KMS-11 (cell line): Measurements from ENCODE around the gene TMCO5A.
"Not testable (repeated sequence)": the region's sequence is repeated elsewhere in the genome, so short reads cannot be mapped to it uniquely, and the experiment has no call there.

Experiments used
- H2AFZ ChIP-seq: fragments of 200-600 bp; sonication (generic); 2 replicates; pipeline ENCODE4 v1.6.1; 2016; ENCODE audit warnings: antibody characterized with exemption, mixed run types, low read depth
- H3K27ac ChIP-seq: fragments of 200-600 bp; sonication (generic); 2 replicates; pipeline ENCODE4 v1.6.1; 2016; ENCODE audit warnings: mild to moderate bottlenecking, mixed run types
- H3K27me3 ChIP-seq: fragments of 200-600 bp; sonication (generic); 2 replicates; pipeline ENCODE4 v1.6.1; 2017; ENCODE audit warnings: mild to moderate bottlenecking, low read depth, mixed run types, moderate library complexity; ENCODE audit not compliant: insufficient read depth
- H3K36me3 ChIP-seq: fragments of 200-600 bp; sonication (generic); 2 replicates; pipeline ENCODE4 v1.6.1; 2017; ENCODE audit warnings: mild to moderate bottlenecking, mixed run types; ENCODE audit not compliant: insufficient read depth
- H3K4me1 ChIP-seq: fragments of 200-600 bp; sonication (generic); 2 replicates; pipeline ENCODE4 v1.6.1; 2016; ENCODE audit warnings: mild to moderate bottlenecking, low read depth, mixed run types; ENCODE audit not compliant: poor library complexity, severe bottlenecking
- H3K4me2 ChIP-seq: fragments of 200-600 bp; sonication (generic); 2 replicates; pipeline ENCODE4 v1.7.0; 2016; ENCODE audit warnings: mild to moderate bottlenecking, mixed run types
- H3K4me3 ChIP-seq: fragments of 200-600 bp; sonication (generic); IDR thresholded peaks from 2 replicates; pipeline ENCODE4 v1.6.1; 2017; ENCODE audit warnings: low read depth, low read length, mixed read lengths; ENCODE audit not compliant: insufficient read depth
- H3K79me2 ChIP-seq: fragments of 200-600 bp; sonication (generic); 2 replicates; pipeline ENCODE4 v1.6.1; 2016; ENCODE audit warnings: low read depth, mixed run types; ENCODE audit not compliant: insufficient read depth
- H3K9ac ChIP-seq: fragments of 200-600 bp; sonication (generic); 2 replicates; pipeline ENCODE4 v1.6.1; 2016; ENCODE audit warnings: mild to moderate bottlenecking, mixed run types
- H4K20me1 ChIP-seq: fragments of 200-600 bp; sonication (generic); 2 replicates; pipeline ENCODE4 v1.6.1; 2016; ENCODE audit warnings: mild to moderate bottlenecking, mixed run types; ENCODE audit not compliant: insufficient read depth
- TF ChIP-seq, protein P1 (sequence below): fragments of 200-600 bp; sonication (generic); conservative IDR thresholded peaks from 2 replicates; pipeline ENCODE4 v1.6.1; 2017; ENCODE audit warnings: low read depth, mild to moderate bottlenecking, antibody characterized with exemption, low read length, moderate library complexity, mixed read lengths

The TMCO5A gene

DNA sequence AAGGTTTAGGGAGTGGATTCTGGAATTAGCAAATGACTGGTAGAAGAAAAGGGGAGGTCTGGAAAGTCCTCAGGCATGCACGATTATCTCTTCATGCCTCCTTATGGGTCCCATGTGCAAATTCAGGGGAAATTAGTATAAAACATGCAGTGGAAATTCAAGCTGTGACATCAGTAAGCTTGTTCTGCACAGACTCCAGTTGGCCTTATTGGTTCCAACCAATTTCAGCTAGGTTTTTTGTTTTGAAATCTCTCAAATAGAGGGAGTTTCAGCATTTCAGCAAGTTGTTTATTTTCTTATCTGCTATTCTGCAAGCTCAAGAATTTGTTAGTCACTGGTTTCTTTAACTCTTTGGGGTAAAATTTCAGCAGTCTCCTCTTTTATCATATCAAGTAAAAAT is 774 bp upstream of the TMCO5A start:
- no peaks in the 10 kb centered on the region for H3K4me1 ChIP-seq
- H4K20me1 ChIP-seq = no peaks in the 10 kb centered on the region
- H3K9ac ChIP-seq = no peak overlapping the region
- H3K4me3 ChIP-seq = no peak overlapping the region
- H2AFZ ChIP-seq = no peak overlapping the region
- H3K27ac ChIP-seq = no peak overlapping the region
- no peaks in the 10 kb centered on the region for H3K79me2 ChIP-seq
- no peaks in the 10 kb centered on the region for H3K36me3 ChIP-seq
- no peaks in the 10 kb centered on the region for H3K27me3 ChIP-seq
- H3K4me2 ChIP-seq = no peak overlapping the region
- TF ChIP-seq, protein P1, sequence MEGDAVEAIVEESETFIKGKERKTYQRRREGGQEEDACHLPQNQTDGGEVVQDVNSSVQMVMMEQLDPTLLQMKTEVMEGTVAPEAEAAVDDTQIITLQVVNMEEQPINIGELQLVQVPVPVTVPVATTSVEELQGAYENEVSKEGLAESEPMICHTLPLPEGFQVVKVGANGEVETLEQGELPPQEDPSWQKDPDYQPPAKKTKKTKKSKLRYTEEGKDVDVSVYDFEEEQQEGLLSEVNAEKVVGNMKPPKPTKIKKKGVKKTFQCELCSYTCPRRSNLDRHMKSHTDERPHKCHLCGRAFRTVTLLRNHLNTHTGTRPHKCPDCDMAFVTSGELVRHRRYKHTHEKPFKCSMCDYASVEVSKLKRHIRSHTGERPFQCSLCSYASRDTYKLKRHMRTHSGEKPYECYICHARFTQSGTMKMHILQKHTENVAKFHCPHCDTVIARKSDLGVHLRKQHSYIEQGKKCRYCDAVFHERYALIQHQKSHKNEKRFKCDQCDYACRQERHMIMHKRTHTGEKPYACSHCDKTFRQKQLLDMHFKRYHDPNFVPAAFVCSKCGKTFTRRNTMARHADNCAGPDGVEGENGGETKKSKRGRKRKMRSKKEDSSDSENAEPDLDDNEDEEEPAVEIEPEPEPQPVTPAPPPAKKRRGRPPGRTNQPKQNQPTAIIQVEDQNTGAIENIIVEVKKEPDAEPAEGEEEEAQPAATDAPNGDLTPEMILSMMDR = no peak

DNA sequence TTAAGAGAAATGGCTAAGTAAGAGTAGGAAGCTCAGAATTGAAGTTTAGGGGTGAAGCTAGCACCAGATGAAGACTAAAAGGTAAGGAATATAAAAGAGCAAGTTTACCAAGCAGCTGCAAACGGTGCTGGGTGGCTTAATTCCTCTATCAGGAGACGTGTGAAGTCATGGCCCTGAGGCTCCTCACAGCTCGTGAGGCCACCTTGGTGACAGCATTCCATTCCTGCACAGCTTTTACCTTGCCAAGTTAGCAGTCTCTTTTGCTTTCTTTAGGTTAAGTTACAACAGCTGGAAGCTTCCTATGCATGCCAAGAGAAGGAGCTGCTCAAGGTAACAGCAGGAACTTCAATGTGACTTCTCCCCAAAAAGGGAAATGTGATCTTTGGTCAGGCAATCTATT is 6.4 kb downstream of the TMCO5A start:
- no peaks in the 10 kb centered on the region for H3K27me3 ChIP-seq
- H4K20me1 ChIP-seq = no peaks in the 10 kb centered on the region
- H3K9ac ChIP-seq = no peak overlapping the region
- TF ChIP-seq, protein P1 = no peak
- H3K4me1 ChIP-seq = no peaks in the 10 kb centered on the region
- H3K4me2 ChIP-seq = no peak overlapping the region
- no peaks in the 10 kb centered on the region for H3K79me2 ChIP-seq
- H3K4me3 ChIP-seq = no peak overlapping the region
- H3K36me3 ChIP-seq = no peaks in the 10 kb centered on the region
- no peak overlapping the region for H3K27ac ChIP-seq
- H2AFZ ChIP-seq = no peak overlapping the region

DNA sequence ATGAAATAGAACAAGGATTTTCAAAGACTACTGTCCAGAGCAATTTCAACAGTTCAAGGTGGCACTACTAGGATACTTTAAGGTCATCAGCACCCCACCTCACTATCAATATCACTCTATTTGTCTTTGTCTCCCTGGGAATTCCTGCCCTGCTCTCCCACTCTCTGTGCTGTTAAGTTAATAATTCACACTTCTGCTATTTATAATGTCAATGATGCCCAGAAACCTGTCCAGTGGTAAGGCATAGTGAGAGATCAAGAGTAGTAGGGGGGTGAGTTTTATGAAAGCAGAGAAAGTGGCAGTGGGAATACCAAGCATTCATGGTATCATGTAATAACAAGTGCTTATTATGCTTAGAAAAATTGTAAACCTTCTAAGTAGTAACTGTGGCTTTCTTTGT is 7.3 kb downstream of the TMCO5A start:
- Histone ChIP-seq H3K79me2 (no peaks in the 10 kb centered on the region), H3K27me3 (no peaks in the 10 kb centered on the region), H3K9ac (no peak overlapping the region), H3K4me1 (no peaks in the 10 kb centered on the region), H3K4me3 (no peak overlapping the region), H3K36me3 (no peaks in the 10 kb centered on the region), H4K20me1 (no peaks in the 10 kb centered on the region), H3K27ac (no peak overlapping the region), H3K4me2 (no peak overlapping the region), H2AFZ (no peak overlapping the region)
- TF ChIP-seq, protein P1 = no peak

DNA sequence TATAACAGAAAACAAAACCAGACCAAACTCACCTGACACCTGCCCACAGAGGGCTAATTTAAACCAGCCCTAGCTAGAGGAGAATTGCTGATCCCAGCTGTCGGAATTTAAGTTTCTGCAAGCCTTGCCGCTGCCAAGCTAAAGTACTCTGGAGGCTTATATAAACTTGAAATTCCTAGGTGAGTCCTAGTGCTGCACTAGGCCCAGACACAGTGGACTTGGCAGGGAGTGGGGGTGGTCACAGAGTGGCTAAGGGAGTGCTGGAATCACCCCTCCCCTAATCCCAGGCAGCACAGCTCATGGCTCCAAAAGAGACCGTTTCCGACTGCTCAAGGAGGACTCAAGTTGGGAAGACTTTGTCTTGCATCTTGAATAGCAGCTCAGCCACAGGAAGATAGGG is 17.6 kb downstream of the TMCO5A start:
- TF ChIP-seq, protein P1 = no peak
- no peak overlapping the region for H3K27ac ChIP-seq

DNA sequence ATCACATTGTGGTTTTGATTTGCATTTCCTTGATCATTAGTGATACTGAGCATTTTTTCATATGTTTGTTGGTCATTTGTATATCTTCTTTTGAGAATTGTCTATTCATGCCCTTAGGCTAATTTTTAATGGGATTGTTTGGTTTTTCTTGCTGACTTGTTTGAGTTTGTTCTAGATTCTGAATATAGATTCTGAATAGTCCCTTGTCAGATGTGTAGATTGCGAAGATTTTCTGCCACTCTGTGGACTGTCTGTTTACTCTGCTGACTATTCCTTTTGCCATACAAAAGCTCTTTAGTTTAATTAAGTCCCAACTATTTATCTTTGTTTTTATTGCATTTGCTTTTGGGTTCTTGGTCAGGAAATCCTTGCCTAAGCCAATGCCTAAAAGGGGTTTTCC is 26.3 kb downstream of the TMCO5A start:
- not testable (repeated sequence) for H3K79me2 ChIP-seq

More for the DNA sequence above, 17.6 kb downstream of the TMCO5A start:
- Histone ChIP-seq H3K9ac (no peak overlapping the region), H3K27me3 (no peaks in the 10 kb centered on the region), H3K4me1 (no peaks in the 10 kb centered on the region), H3K4me3 (no peak overlapping the region), H3K4me2 (no peak overlapping the region), H4K20me1 (no peaks in the 10 kb centered on the region), H3K79me2 (no peaks in the 10 kb centered on the region), H2AFZ (no peak overlapping the region), H3K36me3 (no peaks in the 10 kb centered on the region)

More for the DNA sequence above, 26.3 kb downstream of the TMCO5A start:
- H4K20me1 ChIP-seq, H3K4me3 ChIP-seq, H2AFZ ChIP-seq, H3K4me2 ChIP-seq, H3K4me1 ChIP-seq, H3K27me3 ChIP-seq, H3K27ac ChIP-seq, H3K36me3 ChIP-seq, H3K9ac ChIP-seq: not testable (repeated sequence)
